NT2/D1 (cell line): ENCODE data around the gene MPP7.
"Not testable (repeated sequence)": the region's sequence is repeated elsewhere in the genome, so short reads cannot be mapped to it uniquely, and the experiment has no call there.

Source experiments
- DNase-seq: peaks from one replicate; pipeline ENCODE4 v3.0.0-alpha.2; 2011; ENCODE audit warnings: low read depth, low spot score
- H3K27me3 ChIP-seq: 2 replicates; pipeline ENCODE4 v1.6.0; 2011; ENCODE audit warnings: mild to moderate bottlenecking; ENCODE audit not compliant: insufficient read length, insufficient read depth
- H3K36me3 ChIP-seq: 2 replicates; pipeline ENCODE4 v1.6.1; 2011; ENCODE audit warnings: mild to moderate bottlenecking, low read length, mixed read lengths; ENCODE audit not compliant: insufficient read depth, insufficient read length
- H3K4me1 ChIP-seq: 2 replicates; pipeline ENCODE4 v1.5.1; 2011; ENCODE audit not compliant: insufficient read depth, insufficient read length
- H3K4me3 ChIP-seq: 2 replicates; pipeline ENCODE4 v1.5.1; 2011; ENCODE audit warnings: low read depth; ENCODE audit not compliant: insufficient read length
- H3K9ac ChIP-seq: 2 replicates; pipeline ENCODE4 v1.6.0; 2011; ENCODE audit warnings: low read depth; ENCODE audit not compliant: insufficient read length
- H3K9me3 ChIP-seq: 2 replicates; pipeline ENCODE4 v1.5.1; 2011; ENCODE audit warnings: mild to moderate bottlenecking, low read length; ENCODE audit not compliant: insufficient read depth
- SUZ12 ChIP-seq: IDR thresholded peaks from 2 replicates; pipeline ENCODE4 v1.6.1; 2011; ENCODE audit not compliant: insufficient read length, insufficient read depth; ENCODE audit errors: extremely low read depth
- YY1 ChIP-seq: IDR thresholded peaks from 2 replicates; pipeline ENCODE4 v1.6.1; 2011; ENCODE audit not compliant: insufficient read length, insufficient read depth
- ZNF274 ChIP-seq: IDR thresholded peaks from 2 replicates; pipeline ENCODE4 v1.6.1; 2011; ENCODE audit warnings: mild to moderate bottlenecking, low read depth, low read length

MPP7 gene

GRCh38 chr10:28302638-28303488, at the start of gene MPP7:
Gene MPP7, minus strand, starts transcription at chr10:28303064. Its CDS starts 64,460 bp downstream, at chr10:28238604.
- no peaks in the 10 kb centered on the region for H3K4me1 ChIP-seq
- DNase-seq: peak; percentile 98
- peak within 1 kb of the TSS; percentile 84 for H3K9ac ChIP-seq

GRCh38 chr10:28349892-28350291, 47.0 kb upstream of the MPP7 start:
- TF ChIP-seq ZNF274 (no peak), YY1 (no peak)
- H3K27me3 ChIP-seq: no peaks in the 10 kb centered on the region
- H3K9me3 ChIP-seq: no peaks in the 10 kb centered on the region; the same call in 1 of the 2 replicates
- DNase-seq: no peak
- no peaks in the 10 kb centered on the region for H3K36me3 ChIP-seq
- H3K4me3 ChIP-seq: no peak overlapping the region
- H3K4me1 ChIP-seq: no peaks in the 10 kb centered on the region
- H3K9ac ChIP-seq: no peak overlapping the region

More at GRCh38 chr10:28302638-28303488, at the start of gene MPP7:
- H3K9me3 ChIP-seq: no peaks in the 10 kb centered on the region
- H3K27me3 ChIP-seq: peaks cover 18% of the 10 kb centered on the region
- H3K36me3 ChIP-seq: no peaks in the 10 kb centered on the region
- TF ChIP-seq ZNF274 (no peak), SUZ12 (no peak), YY1 (no peak)
- peak within 1 kb of the TSS; percentile 66 for H3K4me3 ChIP-seq

GRCh38 chr10:28343987-28344895, 41.4 kb upstream of the MPP7 start:
- no peaks in the 10 kb centered on the region for H3K27me3 ChIP-seq
- H3K9ac ChIP-seq: no peak overlapping the region
- H3K36me3 ChIP-seq: no peaks in the 10 kb centered on the region
- no peak overlapping the region for H3K4me3 ChIP-seq
- H3K9me3 ChIP-seq: no peaks in the 10 kb centered on the region; the same call in 1 of the 2 replicates
- H3K4me1 ChIP-seq: no peaks in the 10 kb centered on the region
- no peak for DNase-seq
- TF ChIP-seq ZNF274 (no peak), YY1 (no peak), SUZ12 (no peak)

GRCh38 chr10:28343252-28343651, 40.4 kb upstream of the MPP7 start:
- no peak for TF ChIP-seq ZNF274
- TF ChIP-seq YY1: no peak
- no peak for TF ChIP-seq SUZ12
- Histone ChIP-seq H3K9ac (no peak overlapping the region), H3K9me3 (no peaks in the 10 kb centered on the region; the same call in 1 of the 2 replicates), H3K36me3 (no peaks in the 10 kb centered on the region), H3K4me1 (no peaks in the 10 kb centered on the region), H3K4me3 (no peak overlapping the region), H3K27me3 (no peaks in the 10 kb centered on the region)
- DNase-seq: no peak

GRCh38 chr10:28341679-28342078, 38.8 kb upstream of the MPP7 start:
- not testable (repeated sequence) for H3K4me1 ChIP-seq, H3K9ac ChIP-seq, H3K4me3 ChIP-seq, DNase-seq, H3K36me3 ChIP-seq, H3K9me3 ChIP-seq, H3K27me3 ChIP-seq

- H3K27me3 ChIP-seq: no peaks in the 10 kb centered on the region
- DNase-seq: no peak
- no peak for TF ChIP-seq YY1
- no peak for TF ChIP-seq ZNF274
- no peak for TF ChIP-seq SUZ12
These were observed 29.9 kb upstream of the MPP7 start for GRCh38 chr10:28332726-28333125.

GRCh38 chr10:28331841-28332240, 29.0 kb upstream of the MPP7 start:
- H3K4me1 ChIP-seq: no peaks in the 10 kb centered on the region
- H3K27me3 ChIP-seq: no peaks in the 10 kb centered on the region
- H3K36me3 ChIP-seq: no peaks in the 10 kb centered on the region
- no peaks in the 10 kb centered on the region for H3K9me3 ChIP-seq
- no peak overlapping the region for H3K4me3 ChIP-seq
- no peak for TF ChIP-seq ZNF274
- TF ChIP-seq SUZ12: no peak
- no peak for TF ChIP-seq YY1
- H3K9ac ChIP-seq: no peak overlapping the region
- no peak for DNase-seq

More at GRCh38 chr10:28332726-28333125, 29.9 kb upstream of the MPP7 start:
- no peaks in the 10 kb centered on the region for H3K4me1 ChIP-seq
- no peaks in the 10 kb centered on the region for H3K36me3 ChIP-seq
- no peak overlapping the region for H3K4me3 ChIP-seq
- no peaks in the 10 kb centered on the region for H3K9me3 ChIP-seq
- H3K9ac ChIP-seq: no peak overlapping the region
